RWPE1 (cell line): ENCODE measurements around the gene CLBA1.

ENCODE experiments used
- CTCF ChIA-PET: fragments of 350-600 bp; sonication (Branson Sonifier 250); formaldehyde crosslinking; extraction: SDS; loops from one replicate; lab custom pipeline; 2021; lab: Yijun Ruan, JAX
- POLR2A ChIA-PET: fragments of 400-600 bp; formaldehyde crosslinking; extraction: SDS; loops from one replicate; lab custom pipeline; 2020; ENCODE audit warnings: antibody characterized with exemption; ENCODE audit not compliant: low non-redundant PET; lab: Yijun Ruan, JAX
- DNase-seq: peaks from one replicate; pipeline ENCODE4 v3.0.0; 2012; ENCODE audit warnings: low spot score
- H3K27ac ChIP-seq: fragments of 450-650 bp; 2 replicates; pipeline ENCODE4 v1.5.1; 2017
- CTCF ChIP-seq: fragments of 450-650 bp; conservative IDR thresholded peaks from 2 replicates; pipeline ENCODE4 v1.5.1; 2017; ENCODE audit warnings: low read depth, mild to moderate bottlenecking

CLBA1 gene

GRCh38 chr14:104973135-104973384 lies 12.5 kb upstream of the CLBA1 start:
- POLR2A ChIA-PET: interaction anchor here (1.0 to 1.4 kb wide), 3 partner anchors 13 to 48 kb away, joined by 4 read pairs; partner anchors contain the start of genes CDCA4 and CLBA1

GRCh38 chr14:104973385-104974145 lies 12.0 kb upstream of the CLBA1 start:
- peak overlapping the region; percentile 100 for H3K27ac ChIP-seq
- peak; percentile 23 for DNase-seq
- POLR2A ChIA-PET: interaction anchor here (1.1 to 1.4 kb wide), 2 partner anchors 12 to 47 kb away, joined by 4 read pairs; partner anchors contain the start of genes CDCA4 and CLBA1
- TF ChIP-seq CTCF: no peak
- CTCF ChIA-PET: interaction anchor here (0.5 to 5.8 kb wide), 3 partner anchors 11 to 79 kb away, joined by 4 to 42 read pairs (median 6); no protein-coding TSS in a partner anchor

More at GRCh38 chr14:104973135-104973384, 12.5 kb upstream of the CLBA1 start:
- H3K27ac ChIP-seq: peak overlapping the region; percentile 100
- no peak for TF ChIP-seq CTCF
- CTCF ChIA-PET: interaction anchor here (0.5 to 5.8 kb wide), 5 partner anchors 11 to 118 kb away, joined by 3 to 42 read pairs (median 4); no protein-coding TSS in a partner anchor
- DNase-seq: peak; percentile 89

GRCh38 chr14:104974146-104974541 lies 11.4 kb upstream of the CLBA1 start:
- ChIA-PET CTCF (interaction anchor here (0.5 to 5.8 kb wide), 4 partner anchors 44 to 112 kb away, joined by 3 to 42 read pairs (median 5); no protein-coding TSS in a partner anchor), POLR2A (interaction anchor here (1.1 to 1.4 kb wide), 2 partner anchors 12 to 47 kb away, joined by 4 read pairs; partner anchors contain the start of genes CDCA4 and CLBA1)
- peak overlapping the region; percentile 100 for H3K27ac ChIP-seq
- TF ChIP-seq CTCF: no peak
- no peak for DNase-seq

GRCh38 chr14:104974665-104975390 lies 10.8 kb upstream of the CLBA1 start:
- ChIA-PET POLR2A (interaction anchor here (0.9 to 1.4 kb wide), 2 partner anchors 11 to 46 kb away, joined by 4 to 5 read pairs; partner anchors contain the start of genes CDCA4 and CLBA1), CTCF (interaction anchor here (0.5 to 5.8 kb wide), 10 partner anchors 32 to 190 kb away, joined by 3 to 42 read pairs (median 4); no protein-coding TSS in a partner anchor)
- H3K27ac ChIP-seq: peak overlapping the region; percentile 100
- no peak for DNase-seq
- no peak for TF ChIP-seq CTCF

- peak overlapping the region; percentile 100 for H3K27ac ChIP-seq
- ChIA-PET POLR2A (interaction anchor here (0.9 kb wide), 1 partner anchor 45 kb away, joined by 5 read pairs; the partner anchor contains the start of gene CDCA4), CTCF (interaction anchor here (0.6 to 5.8 kb wide), 14 partner anchors 9 to 190 kb away, joined by 3 to 42 read pairs (median 4); partner anchors contain the start of gene CLBA1)
- DNase-seq: no peak
- TF ChIP-seq CTCF: no peak
Measured at GRCh38 chr14:104975481-104976197, 9.9 kb upstream of the CLBA1 start.
